Caco-2 (cell line): ENCODE results near the gene GNB1. TPM values are rescaled to one million over a fixed set of nuclear protein-coding genes. Genes with fewer than 3 reads are reported as not detected.

ENCODE experiments used
- BruUV-seq: library from RNA; stranded (reverse); fragments of 400-500 nt; replicated peaks from 2 replicates; lab custom pipeline; 2021; lab: Mats Ljungman, UMichigan
- CTCF ChIA-PET: fragments of 300-600 bp; sonication (Branson Sonifier 250); formaldehyde crosslinking; loops from one replicate; lab custom pipeline; 2022; ENCODE audit warnings: antibody characterized with exemption; lab: Charles Lee
- POLR2A ChIA-PET: fragments of 300-600 bp; sonication (Branson Sonifier 250); formaldehyde crosslinking; loops from one replicate; lab custom pipeline; 2022; ENCODE audit warnings: antibody characterized with exemption; lab: Charles Lee
- DNase-seq, 2 experiments: peaks; one replicate each; pipeline versions ENCODE4 v3.0.0 to v3.0.0-alpha.2; 2020 to 2022
- H3K27me3 ChIP-seq: replicated peaks from 2 replicates; pipeline ENCODE4 v1.6.0; 2011; ENCODE audit warnings: low read length; ENCODE audit not compliant: control insufficient read depth, insufficient read depth
- H3K36me3 ChIP-seq: 2 replicates; pipeline ENCODE4 v1.5.1; 2011; ENCODE audit warnings: low read length; ENCODE audit not compliant: control insufficient read depth, insufficient read depth
- H3K4me1 ChIP-seq: fragments of 250-450 bp; sonication (Bioruptor Pico); 2 replicates; pipeline ENCODE4 v1.5.1; 2020; ENCODE audit warnings: mild to moderate bottlenecking
- H3K4me3 ChIP-seq: 2 replicates; pipeline ENCODE4 v1.5.1; 2011; ENCODE audit warnings: low read depth, mild to moderate bottlenecking, control low read depth, low read length
- H3K9me3 ChIP-seq: fragments of 250-450 bp; sonication (Bioruptor Pico); 2 replicates; pipeline ENCODE4 v1.5.1; 2020; ENCODE audit warnings: mild to moderate bottlenecking, moderate library complexity
- H3K27ac Mint-ChIP-seq: one replicate; pipeline ENCODE4 v1.8.0; 2022; ENCODE audit warnings: mixed read lengths; ENCODE audit not compliant: unreplicated experiment
- H3K27me3 Mint-ChIP-seq: one replicate; pipeline ENCODE4 v1.8.0; 2022; ENCODE audit warnings: mixed read lengths; ENCODE audit not compliant: insufficient read depth, unreplicated experiment
- H3K36me3 Mint-ChIP-seq: one replicate; pipeline ENCODE4 v1.8.0; 2022; ENCODE audit warnings: mild to moderate bottlenecking, mixed read lengths; ENCODE audit not compliant: insufficient read depth, unreplicated experiment
- H3K4me1 Mint-ChIP-seq: one replicate; pipeline ENCODE4 v1.8.0; 2022; ENCODE audit warnings: low read depth, mixed read lengths; ENCODE audit not compliant: unreplicated experiment
- H3K4me3 Mint-ChIP-seq: one replicate; pipeline ENCODE4 v1.8.0; 2022; ENCODE audit warnings: mild to moderate bottlenecking, moderate library complexity, mixed read lengths; ENCODE audit not compliant: unreplicated experiment
- H3K9me3 Mint-ChIP-seq: one replicate; pipeline ENCODE4 v1.8.0; 2022; ENCODE audit warnings: mixed read lengths; ENCODE audit not compliant: unreplicated experiment
- intact Hi-C: fragments of 100-400 bp; cut with micrococcal nuclease; formaldehyde crosslinking; loops from one replicate; pipeline ENCODE4 v1.10.0; 2022; ENCODE audit not compliant: unreplicated experiment
- total RNA-seq: library from RNA; stranded (reverse); gene quantifications from 2 replicates; pipeline ENCODE4 v1.2.3, GENCODE V29; 2022
- TF ChIP-seq, protein P1 (sequence below), 2 experiments: fragments of 200-600 bp in 1 of 2; IDR thresholded peaks; 1 replicate in 1 of 2; 2 replicates in 1 of 2; pipeline versions ENCODE4 v1.5.1 to v1.8.0; 2011 to 2022; ENCODE audit warnings: antibody characterized with exemption in 1 of 2, control low read depth in 1 of 2, inconsistent platforms in 1 of 2, low read depth in 1 of 2, low read length in 1 of 2, mild to moderate bottlenecking in 1 of 2, moderate library complexity in 1 of 2; ENCODE audit not compliant: insufficient read depth in 1 of 2, severe bottlenecking in 1 of 2, unreplicated experiment in 1 of 2

The GNB1 gene
- total RNA-seq, 1 experiment from 2014 or later: 301 TPM

DNA sequence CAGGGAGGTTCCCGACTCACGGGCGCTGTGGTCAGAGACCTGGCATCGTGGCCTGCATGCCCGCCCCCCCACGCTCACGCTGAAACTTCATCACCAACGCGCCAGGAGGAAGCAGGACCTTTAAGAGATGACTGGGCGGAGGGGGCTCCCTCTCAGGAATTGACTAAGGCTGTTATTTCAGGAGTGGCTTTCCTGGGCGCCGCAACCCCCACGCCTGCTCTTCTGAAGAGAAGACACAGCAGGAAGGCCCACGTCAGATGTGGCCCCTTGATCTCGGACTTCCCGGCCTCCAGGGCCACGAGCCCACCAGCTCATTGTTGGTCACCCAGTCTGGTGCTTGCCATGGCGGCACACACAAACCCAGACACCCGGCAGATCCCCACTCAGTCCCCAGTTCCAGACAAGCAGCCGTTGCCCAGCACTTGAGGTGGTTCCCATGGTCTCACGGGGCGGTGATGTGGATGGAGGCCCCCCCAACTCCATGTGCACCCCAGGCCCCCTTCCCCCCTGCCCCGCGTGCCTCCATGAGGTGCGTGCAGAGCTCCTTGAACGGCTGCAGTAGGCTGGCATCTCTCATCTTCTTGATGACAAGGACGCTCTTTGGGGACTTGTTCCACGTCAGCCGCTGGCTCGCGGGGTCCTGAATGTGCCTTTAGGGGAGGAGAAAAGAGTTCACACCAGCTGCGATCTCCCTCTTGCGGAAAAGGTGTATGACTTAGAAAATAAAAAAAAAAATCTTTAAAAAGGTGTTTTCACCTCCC lies 134.0 kb downstream of the GNB1 start:
- Mint-ChIP-seq H3K36me3 (peaks cover 47% of the 10 kb centered on the region), H3K27me3 (no peaks in the 10 kb centered on the region), H3K27ac (no peak overlapping the region), H3K9me3 (no peaks in the 10 kb centered on the region), H3K4me1 (no peaks in the 10 kb centered on the region), H3K4me3 (no peak overlapping the region)
- no peaks in the 10 kb centered on the region for H3K9me3 ChIP-seq
- BruUV-seq: no TSS peak
- H3K36me3 ChIP-seq: no peaks in the 10 kb centered on the region; the same call in 1 of the 2 replicates
- no peaks in the 10 kb centered on the region for H3K27me3 ChIP-seq
- no peak overlapping the region for H3K4me3 ChIP-seq
- DNase-seq: no peak
- intact Hi-C loops: no loop called here
- ChIA-PET CTCF (no interaction called here), POLR2A (no interaction called here)
- TF ChIP-seq, protein P1, sequence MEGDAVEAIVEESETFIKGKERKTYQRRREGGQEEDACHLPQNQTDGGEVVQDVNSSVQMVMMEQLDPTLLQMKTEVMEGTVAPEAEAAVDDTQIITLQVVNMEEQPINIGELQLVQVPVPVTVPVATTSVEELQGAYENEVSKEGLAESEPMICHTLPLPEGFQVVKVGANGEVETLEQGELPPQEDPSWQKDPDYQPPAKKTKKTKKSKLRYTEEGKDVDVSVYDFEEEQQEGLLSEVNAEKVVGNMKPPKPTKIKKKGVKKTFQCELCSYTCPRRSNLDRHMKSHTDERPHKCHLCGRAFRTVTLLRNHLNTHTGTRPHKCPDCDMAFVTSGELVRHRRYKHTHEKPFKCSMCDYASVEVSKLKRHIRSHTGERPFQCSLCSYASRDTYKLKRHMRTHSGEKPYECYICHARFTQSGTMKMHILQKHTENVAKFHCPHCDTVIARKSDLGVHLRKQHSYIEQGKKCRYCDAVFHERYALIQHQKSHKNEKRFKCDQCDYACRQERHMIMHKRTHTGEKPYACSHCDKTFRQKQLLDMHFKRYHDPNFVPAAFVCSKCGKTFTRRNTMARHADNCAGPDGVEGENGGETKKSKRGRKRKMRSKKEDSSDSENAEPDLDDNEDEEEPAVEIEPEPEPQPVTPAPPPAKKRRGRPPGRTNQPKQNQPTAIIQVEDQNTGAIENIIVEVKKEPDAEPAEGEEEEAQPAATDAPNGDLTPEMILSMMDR (IDR thresholded peaks at IDR 0.05; ENCODE audit: insufficient read depth in 1 of 2, low read depth in 1 of 2, low read length in 1 of 2, severe bottlenecking in 1 of 2, unreplicated experiment in 1 of 2): no peak
- no peaks in the 10 kb centered on the region for H3K4me1 ChIP-seq

DNA sequence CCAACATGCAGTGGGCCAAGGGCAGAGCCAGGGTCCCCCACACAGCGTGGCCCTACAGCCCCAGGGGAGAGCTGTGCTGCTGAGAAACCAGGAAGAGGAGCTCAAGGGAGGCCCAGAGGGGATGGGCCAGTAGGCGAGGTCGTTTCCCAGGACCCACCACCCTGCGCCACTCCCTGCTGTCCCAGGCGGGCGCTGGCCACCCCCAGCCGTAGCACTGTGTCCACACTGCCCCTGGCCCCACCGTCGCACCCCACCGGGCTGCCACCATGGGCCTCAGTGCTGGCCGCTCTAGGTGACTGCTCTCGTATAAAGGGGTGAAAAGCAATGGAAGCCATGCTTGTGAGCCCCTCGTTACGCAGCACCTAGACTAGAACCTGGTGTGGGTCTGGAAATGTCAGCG lies 135.0 kb downstream of the GNB1 start:
- Histone ChIP-seq H3K36me3 (no peaks in the 10 kb centered on the region; the same call in 1 of the 2 replicates), H3K4me3 (no peak overlapping the region), H3K27me3 (no peaks in the 10 kb centered on the region), H3K4me1 (no peaks in the 10 kb centered on the region), H3K9me3 (no peaks in the 10 kb centered on the region)
- Mint-ChIP-seq H3K9me3 (no peaks in the 10 kb centered on the region), H3K27ac (no peak overlapping the region), H3K36me3 (peaks cover 40% of the 10 kb centered on the region), H3K4me1 (no peaks in the 10 kb centered on the region), H3K27me3 (no peaks in the 10 kb centered on the region), H3K4me3 (no peak overlapping the region)
- no TSS peak for BruUV-seq
- DNase-seq: no peak
- TF ChIP-seq, protein P1 (IDR thresholded peaks at IDR 0.05; ENCODE audit: insufficient read depth in 1 of 2, low read depth in 1 of 2, low read length in 1 of 2, severe bottlenecking in 1 of 2, unreplicated experiment in 1 of 2): no peak
- intact Hi-C loops: no loop called here
- ChIA-PET CTCF (no interaction called here), POLR2A (no interaction called here)

DNA sequence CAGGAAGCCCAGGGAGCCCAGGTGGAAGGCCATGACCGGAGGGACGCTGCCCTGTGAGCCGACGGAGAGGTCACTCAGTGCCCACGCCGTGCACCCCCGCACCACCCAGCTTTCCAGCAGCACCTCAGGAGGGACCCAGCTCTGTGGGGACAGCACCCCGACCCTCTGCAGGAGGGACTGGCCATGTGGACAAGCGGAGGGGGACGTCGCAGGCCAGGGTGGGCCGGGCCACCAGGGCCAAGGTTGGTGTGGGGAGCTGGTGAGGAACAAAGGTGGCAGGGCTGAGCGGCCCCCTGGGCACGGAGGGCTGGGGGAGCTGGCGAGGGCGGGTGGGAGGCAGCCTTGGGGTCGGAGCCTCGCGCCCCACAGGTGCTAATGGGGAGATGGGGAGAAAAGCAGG lies 135.5 kb downstream of the GNB1 start:
- Mint-ChIP-seq H3K9me3 (no peaks in the 10 kb centered on the region), H3K4me3 (no peak overlapping the region), H3K4me1 (no peaks in the 10 kb centered on the region), H3K36me3 (peaks cover 40% of the 10 kb centered on the region), H3K27me3 (no peaks in the 10 kb centered on the region), H3K27ac (no peak overlapping the region)
- BruUV-seq: no TSS peak
- POLR2A ChIA-PET: interaction anchor here (0.6 kb wide), 1 partner anchor 39 kb away, joined by 5 read pairs; no protein-coding TSS in a partner anchor
- TF ChIP-seq, protein P1 (IDR thresholded peaks at IDR 0.05; ENCODE audit: insufficient read depth in 1 of 2, low read depth in 1 of 2, low read length in 1 of 2, severe bottlenecking in 1 of 2, unreplicated experiment in 1 of 2): no peak
- no peak for DNase-seq
- CTCF ChIA-PET: no interaction called here
- H3K4me1 ChIP-seq: no peaks in the 10 kb centered on the region
- no peaks in the 10 kb centered on the region; the same call in 1 of the 2 replicates for H3K36me3 ChIP-seq
- H3K9me3 ChIP-seq: no peaks in the 10 kb centered on the region
- H3K27me3 ChIP-seq: no peaks in the 10 kb centered on the region
- no peak overlapping the region for H3K4me3 ChIP-seq
- intact Hi-C loops: no loop called here
